ENCODE data around the gene TOMM70.

Gene TOMM70

DNA sequence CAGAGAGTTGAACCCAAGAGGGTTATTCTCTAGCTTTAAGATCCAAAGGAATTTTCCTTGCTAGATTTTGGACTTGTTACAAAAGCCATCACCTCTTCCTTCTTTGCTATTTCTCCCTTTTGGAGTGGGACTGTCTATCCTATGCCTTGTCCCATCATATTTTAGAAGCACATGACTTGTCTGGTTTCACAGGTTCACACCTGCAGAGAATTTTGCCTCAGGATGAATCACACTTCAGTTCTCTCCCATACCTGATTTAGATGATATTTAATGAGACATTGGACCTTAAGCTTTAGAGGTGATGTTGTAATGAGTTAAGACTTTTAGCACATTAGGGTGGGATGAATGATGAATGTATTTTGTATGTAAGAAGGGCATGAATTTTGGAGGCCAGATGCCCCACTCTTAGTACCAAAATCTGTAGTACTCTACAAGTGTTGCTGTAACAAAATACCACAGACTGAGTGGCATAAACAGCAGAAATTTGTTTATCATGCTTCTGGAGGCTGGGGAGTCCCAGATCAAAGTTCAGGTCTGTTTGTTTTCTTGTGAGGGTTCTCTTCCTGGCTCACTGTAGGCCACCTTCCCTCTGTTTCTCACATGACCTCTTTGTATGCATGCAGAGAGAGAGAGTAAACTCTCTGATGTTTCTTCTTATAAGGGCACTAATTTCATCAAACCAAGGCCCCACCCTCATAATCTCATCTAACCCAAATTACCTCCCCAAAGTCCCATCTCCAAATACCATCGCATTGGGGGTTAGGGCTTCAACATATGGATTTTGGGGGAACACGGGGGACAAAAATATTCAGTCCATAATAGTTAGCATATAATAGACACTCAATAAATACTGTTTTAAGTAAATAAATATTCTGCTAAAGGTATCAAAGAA is 10.4 kb upstream of the TOMM70 start:
- DNase-seq (ENCODE audit: low spot score) = no peak

DNA sequence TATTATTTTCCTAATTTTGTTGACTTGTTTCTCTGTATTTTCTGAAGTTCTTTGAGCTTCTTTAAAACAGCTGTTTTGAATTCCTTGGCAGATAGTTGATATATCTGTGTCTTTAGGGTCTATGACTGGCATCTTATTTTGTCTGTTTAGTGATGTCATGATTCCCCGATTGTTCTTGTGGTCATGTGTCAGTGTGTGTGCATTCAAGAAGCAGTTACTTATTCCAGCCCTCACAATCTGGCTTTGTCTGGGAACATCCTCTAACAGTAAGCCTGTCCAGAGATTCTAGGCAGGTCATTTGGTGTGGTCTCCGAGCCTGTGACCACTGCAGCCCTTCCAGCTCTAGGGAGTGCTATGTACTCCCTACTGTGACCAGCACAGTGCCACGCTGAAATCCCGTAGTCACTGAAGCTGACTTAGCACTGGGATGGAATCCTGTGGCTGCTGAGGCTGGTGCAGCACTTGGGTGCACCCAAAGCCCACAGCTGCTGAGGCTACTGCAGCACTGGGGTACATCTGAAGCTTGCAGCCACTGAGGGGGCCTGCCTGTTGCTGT is 7.2 kb upstream of the TOMM70 start:
- DNase-seq (ENCODE audit: low spot score) = no peak

- no peak for DNase-seq (ENCODE audit: low spot score)
Observed at GRCh38 chr3:100407164-100407563, 6.3 kb upstream of the TOMM70 start.

DNA sequence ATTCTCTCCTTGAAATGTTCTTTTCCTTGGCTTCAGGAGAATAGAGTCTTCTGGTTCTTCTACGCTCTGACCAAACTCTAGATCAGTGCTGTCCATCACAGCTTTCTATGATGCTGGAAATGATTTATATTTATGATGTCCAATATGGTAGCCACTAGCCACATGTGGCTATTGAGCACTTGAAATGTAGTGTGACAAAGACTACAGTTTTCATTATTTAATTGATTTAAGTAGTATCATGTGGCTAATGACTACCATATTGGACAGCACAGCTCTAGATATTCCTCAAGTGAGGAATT is 3.3 kb upstream of the TOMM70 start:
- DNase-seq (ENCODE audit: low spot score) = no peak

DNA sequence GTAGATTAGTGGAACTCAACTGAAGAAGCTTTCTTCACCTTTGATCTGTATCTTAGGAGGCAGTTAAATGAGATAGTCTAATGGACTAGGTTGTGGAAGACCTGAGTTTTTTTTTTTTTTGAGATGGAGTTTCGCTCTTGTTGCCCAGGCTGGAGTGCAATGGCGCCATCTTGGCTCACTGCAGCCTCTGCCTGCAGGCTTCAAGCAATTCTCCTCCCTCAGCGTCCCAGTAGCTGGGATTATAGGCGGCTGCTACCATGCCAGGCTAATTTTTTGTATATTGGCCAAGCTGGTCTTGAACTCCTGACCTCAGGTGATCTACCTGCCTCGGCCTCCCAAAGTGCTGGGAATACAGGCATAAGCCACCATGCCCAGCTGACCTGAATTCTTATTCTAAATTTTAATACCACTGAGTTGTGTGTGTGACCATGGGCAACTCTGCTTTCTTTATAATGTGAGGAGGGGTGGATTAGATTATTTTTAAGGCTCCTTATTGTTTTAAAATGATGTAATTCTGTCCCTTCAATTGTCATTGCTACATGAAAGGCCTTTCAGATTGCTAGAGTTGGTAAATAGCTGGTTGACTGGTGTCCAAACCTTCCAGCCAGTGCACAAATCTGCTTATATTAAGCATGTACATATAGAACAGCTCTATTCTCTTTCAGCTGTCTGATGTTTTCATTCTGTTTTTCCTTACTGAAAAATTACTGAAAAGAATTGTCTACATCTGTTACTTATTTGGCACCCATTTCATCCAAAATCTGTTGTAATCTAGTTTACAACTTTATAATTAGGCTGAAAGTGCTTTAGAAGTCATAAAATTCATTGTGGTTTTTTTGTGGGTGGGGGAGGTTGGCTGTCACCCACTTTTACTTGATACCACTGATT is 2.7 kb upstream of the TOMM70 start:
- DNase-seq (ENCODE audit: low spot score) = no peak

GRCh38 chr3:100402891-100403290 is 2.0 kb upstream of the TOMM70 start:
- DNase-seq (ENCODE audit: low spot score) = no peak

GRCh38 chr3:100402256-100402655 is 1.4 kb upstream of the TOMM70 start:
- no peak for DNase-seq (ENCODE audit: low spot score)

DNA sequence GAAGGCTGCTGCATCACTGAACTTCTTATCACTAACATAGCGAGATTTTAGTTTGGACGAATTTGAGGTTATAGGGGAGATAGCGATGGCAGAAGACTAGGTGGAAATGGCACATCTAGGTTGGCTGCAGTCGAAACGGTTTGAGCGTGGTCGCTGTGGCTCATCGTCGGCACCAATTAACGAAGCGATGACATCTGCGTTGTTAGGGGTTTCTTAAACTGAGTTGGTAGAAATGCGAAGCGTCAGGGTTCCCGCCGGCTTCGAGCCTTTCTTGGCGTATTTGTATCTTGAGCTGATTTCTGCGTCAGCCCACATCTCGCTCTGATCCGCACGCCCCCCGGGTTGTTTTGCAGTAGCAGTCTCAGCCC is 769 bp upstream of the TOMM70 start:
- no peak for DNase-seq (ENCODE audit: low spot score)

GRCh38 chr3:100400419-100400779 is 490 bp downstream of the TOMM70 start:
- no peak for DNase-seq (ENCODE audit: low spot score)

GRCh38 chr3:100399341-100400071 is 1.4 kb downstream of the TOMM70 start:
- DNase-seq (ENCODE audit: low spot score) = no peak

DNA sequence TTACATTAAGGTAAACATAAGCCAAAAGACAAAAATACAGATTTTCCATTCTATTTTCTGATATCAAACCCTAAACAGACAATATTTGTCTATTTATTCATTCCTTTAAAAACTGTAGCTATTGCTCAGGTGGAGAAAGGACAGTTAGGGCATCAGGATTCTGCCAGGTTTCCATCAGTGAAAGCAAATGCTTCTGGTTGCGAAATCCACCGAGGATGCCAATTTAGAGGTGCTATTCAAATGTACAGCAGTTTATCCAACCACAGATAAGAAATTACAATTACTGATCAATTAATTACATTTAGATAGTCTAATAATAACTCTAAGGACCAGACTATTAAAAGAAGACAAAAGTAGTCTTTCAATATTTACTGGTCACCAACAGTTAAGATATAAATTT is 3.9 kb downstream of the TOMM70 start:
- no peak for DNase-seq (ENCODE audit: low spot score)

DNA sequence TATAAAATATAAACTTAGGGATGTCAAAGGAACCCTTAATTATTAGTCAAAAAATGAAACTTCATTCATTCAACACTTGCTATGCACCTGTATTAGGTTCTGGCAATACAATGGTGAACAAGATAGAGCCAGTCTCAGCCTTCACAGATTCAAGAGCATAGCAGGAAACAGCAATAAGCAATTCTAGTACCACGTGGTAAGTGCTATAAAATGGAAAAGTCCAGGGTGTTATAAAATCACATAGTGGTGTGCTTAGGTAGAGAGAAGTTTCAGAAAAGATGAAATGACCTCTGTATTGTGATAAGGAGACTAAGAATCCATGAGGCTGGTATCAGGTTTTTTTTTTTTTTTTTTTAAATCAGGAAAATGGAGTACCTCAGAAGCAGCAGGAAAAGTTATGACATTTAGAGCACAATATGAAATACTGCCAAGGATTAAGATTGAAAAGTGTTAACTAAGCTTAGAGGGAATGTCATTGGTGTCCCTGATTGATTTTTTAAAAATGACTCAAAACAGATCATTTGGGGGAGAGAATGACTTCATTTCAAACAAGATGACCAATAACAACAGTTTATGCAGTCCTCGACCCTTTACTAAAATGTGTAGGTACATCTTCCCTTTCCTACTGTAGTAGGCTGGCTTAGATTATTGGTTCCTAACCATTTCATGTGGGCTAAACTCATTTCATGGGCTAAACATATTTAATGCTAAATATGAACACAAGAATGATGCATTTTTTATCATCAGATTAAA is 5.0 kb downstream of the TOMM70 start:
- DNase-seq (ENCODE audit: low spot score) = no peak

GRCh38 chr3:100389025-100389424 is 11.9 kb downstream of the TOMM70 start:
- DNase-seq (ENCODE audit: low spot score) = no peak

DNA sequence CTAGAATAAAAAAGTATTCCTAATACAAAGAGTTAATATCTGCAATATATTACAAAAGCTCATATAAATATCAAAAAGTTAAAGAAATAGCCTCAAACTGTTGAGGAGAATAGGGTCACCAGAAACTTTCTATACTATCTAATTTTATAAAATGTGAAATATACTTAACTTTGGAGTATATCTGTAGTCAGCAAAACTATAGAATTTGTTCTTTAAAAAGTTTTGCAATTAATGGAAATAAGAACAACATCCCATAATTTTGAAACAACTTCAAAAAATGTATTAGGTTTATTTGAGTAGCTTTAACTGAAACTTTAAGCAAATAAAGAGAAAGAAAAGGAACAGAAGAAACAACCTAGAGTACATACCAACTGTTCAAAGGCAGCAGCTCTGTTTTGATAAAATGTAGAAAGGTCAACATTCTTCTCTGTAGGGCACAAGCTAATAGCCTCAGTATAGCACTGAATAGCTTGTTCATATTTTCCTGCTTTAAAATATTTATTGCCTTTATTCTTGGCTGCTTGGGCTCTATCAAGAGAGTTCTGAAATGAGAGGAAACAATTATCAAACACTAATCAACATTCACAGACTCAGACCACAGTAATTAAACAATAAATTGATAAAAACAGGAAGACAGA is 14.3 kb downstream of the TOMM70 start:
- DNase-seq (ENCODE audit: low spot score) = no peak

DNA sequence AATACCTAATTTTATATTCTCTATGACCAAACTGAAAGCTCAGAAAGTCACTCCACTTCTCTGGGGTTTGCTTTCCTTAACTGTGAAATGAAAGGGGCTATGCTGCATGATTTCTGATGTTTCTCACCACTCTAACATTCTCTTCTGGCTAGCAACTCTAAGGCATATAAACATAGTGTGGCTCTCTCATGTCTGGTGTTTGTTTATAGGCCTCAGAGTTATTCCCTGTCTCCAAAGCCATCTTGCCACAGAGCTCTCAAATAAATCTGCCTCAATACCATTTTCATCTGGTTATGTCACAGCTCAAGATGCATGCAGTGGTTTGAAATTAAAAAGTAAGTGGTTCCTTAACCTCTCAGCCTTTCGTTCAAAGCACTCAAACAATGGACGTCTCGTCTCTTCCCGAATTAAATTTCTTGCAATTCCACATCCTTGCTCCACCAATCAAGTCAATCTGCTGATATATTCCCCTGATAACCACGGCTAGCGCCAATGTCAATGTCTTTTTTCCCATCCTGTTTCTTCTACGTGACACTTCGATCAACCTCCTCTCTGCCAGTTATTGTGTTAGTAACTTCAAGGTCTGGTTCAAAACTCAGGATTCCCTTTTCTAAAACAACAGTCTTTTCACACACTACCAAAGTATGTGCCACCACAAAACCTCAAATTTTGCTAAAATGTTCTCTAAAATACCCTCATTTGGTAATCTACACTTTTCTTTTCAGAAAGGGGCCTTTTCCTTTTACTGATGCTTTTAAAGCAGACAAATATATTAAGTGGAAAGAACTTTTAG is 16.0 kb downstream of the TOMM70 start:
- DNase-seq (ENCODE audit: low spot score) = no peak

DNA sequence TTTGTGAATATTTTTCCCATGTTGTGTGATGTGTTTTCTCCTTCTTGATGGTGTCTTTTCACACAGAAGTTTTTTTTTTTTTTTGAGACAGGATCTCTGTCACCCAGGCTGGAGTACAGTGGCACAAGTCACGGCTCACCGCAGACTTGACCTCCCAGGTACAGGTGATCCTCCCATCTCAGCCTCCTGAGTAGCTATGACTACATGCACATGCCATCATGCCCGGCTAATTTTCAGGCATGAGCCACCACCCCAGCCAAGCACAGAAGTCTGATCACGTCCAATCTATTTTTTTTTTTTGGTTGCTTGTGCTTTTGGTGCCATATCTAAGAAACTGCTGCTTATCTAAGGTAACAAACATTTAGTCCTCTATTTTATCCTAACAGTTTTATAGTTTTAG is 24.6 kb downstream of the TOMM70 start:
- no peak for DNase-seq (ENCODE audit: low spot score)

GRCh38 chr3:100374521-100374920 is 26.4 kb downstream of the TOMM70 start:
- DNase-seq (ENCODE audit: low spot score) = no peak

GRCh38 chr3:100370756-100371155 is 30.1 kb downstream of the TOMM70 start:
- no peak for DNase-seq (ENCODE audit: low spot score)

DNA sequence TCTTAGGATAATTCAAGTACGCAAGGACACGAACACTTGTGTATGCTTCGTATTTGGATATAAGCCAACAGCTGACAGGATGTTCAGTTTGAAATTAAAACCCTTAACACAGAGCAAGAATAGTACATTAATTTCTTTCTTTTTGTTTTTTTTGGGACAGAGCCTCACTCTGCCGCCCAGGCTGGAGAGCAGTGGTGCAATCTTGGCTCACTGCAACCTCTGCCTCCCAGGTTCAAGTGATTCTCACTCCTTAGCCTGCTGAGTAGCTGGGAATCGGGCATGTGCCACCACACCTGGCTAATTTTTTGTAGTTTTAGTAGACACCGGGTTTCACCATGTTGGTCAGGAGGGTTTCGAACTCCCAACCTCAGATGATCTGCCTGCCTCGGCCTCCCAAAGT is 32.4 kb downstream of the TOMM70 start:
- DNase-seq (ENCODE audit: low spot score) = no peak

GRCh38 chr3:100366424-100366823 is 34.5 kb downstream of the TOMM70 start:
- DNase-seq (ENCODE audit: low spot score) = no peak

Measured in iPS-NIHi11 (cell line).